RWPE1 (cell line): Measurements from ENCODE around the gene CDK14.

Source experiments
- CTCF ChIA-PET: fragments of 350-600 bp; sonication (Branson Sonifier 250); formaldehyde crosslinking; extraction: SDS; loops from one replicate; lab custom pipeline; 2021; lab: Yijun Ruan, JAX
- POLR2A ChIA-PET: fragments of 400-600 bp; formaldehyde crosslinking; extraction: SDS; loops from one replicate; lab custom pipeline; 2020; ENCODE audit warnings: antibody characterized with exemption; ENCODE audit not compliant: low non-redundant PET; lab: Yijun Ruan, JAX
- DNase-seq: peaks from one replicate; pipeline ENCODE4 v3.0.0; 2012; ENCODE audit warnings: low spot score
- H3K27ac ChIP-seq: fragments of 450-650 bp; 2 replicates; pipeline ENCODE4 v1.5.1; 2017
- CTCF ChIP-seq: fragments of 450-650 bp; conservative IDR thresholded peaks from 2 replicates; pipeline ENCODE4 v1.5.1; 2017; ENCODE audit warnings: low read depth, mild to moderate bottlenecking

CDK14 gene

GRCh38 chr7:91109200-91109599, 513.1 kb downstream of the CDK14 start:
- no peak for DNase-seq
- H3K27ac ChIP-seq, result no peak overlapping the region
- POLR2A ChIA-PET, result no interaction called here
- CTCF ChIA-PET, result no interaction called here
- TF ChIP-seq CTCF, result no peak

GRCh38 chr7:91112902-91113341, 516.8 kb downstream of the CDK14 start:
- no peak overlapping the region for H3K27ac ChIP-seq
- ChIA-PET POLR2A (no interaction called here), CTCF (no interaction called here)
- no peak for DNase-seq
- no peak for TF ChIP-seq CTCF

- TF ChIP-seq CTCF, result no peak
- CTCF ChIA-PET, result no interaction called here
- H3K27ac ChIP-seq, result no peak overlapping the region
- no peak for DNase-seq
- POLR2A ChIA-PET, result no interaction called here
These were observed 518.1 kb downstream of the CDK14 start for GRCh38 chr7:91114232-91114631.

- no peak overlapping the region for H3K27ac ChIP-seq
- ChIA-PET POLR2A (no interaction called here), CTCF (no interaction called here)
- no peak for DNase-seq
- no peak for TF ChIP-seq CTCF
These were observed 530.6 kb downstream of the CDK14 start for GRCh38 chr7:91126762-91127161.

GRCh38 chr7:91127325-91127724, 531.2 kb downstream of the CDK14 start:
- TF ChIP-seq CTCF, result no peak

GRCh38 chr7:91127959-91128358, 531.8 kb downstream of the CDK14 start:
- no peak for TF ChIP-seq CTCF
- H3K27ac ChIP-seq, result no peak overlapping the region
- POLR2A ChIA-PET, result interaction anchor here (0.5 kb wide), 1 partner anchor 15 kb away, joined by 3 read pairs; no protein-coding TSS in a partner anchor
- CTCF ChIA-PET, result interaction anchor here (0.6 kb wide), 1 partner anchor 32 kb away, joined by 3 read pairs; no protein-coding TSS in a partner anchor
- DNase-seq, result no peak

More at GRCh38 chr7:91127325-91127724, 531.2 kb downstream of the CDK14 start:
- CTCF ChIA-PET, result no interaction called here
- H3K27ac ChIP-seq, result no peak overlapping the region
- POLR2A ChIA-PET, result interaction anchor here (0.5 kb wide), 1 partner anchor 15 kb away, joined by 3 read pairs; no protein-coding TSS in a partner anchor
- no peak for DNase-seq
